Kidney (tissue), 14 donors: ENCODE results near the gene TSFM. TPM values are rescaled to one million over a fixed set of nuclear protein-coding genes. Genes with fewer than 3 reads are reported as not detected.

Experiments used
- DNase-seq, 5 donors: peaks; one replicate each; pipeline ENCODE4 v3.0.0-alpha.2; 2013 to 2020
- FAIRE-seq: peaks from 2 replicates; lab custom pipeline; 2012; peaks lifted over from hg19 to GRCh38; lab: Jason Lieb, UNC
- H3K27ac ChIP-seq, 2 donors: one replicate each; pipeline ENCODE4 v1.7.0; 2013; ENCODE audit warnings: low read depth in 2 of 2, low read length in 2 of 2, inconsistent platforms in 1 of 2
- H3K27me3 ChIP-seq: one replicate; pipeline ENCODE4 v1.7.1; 2013; ENCODE audit warnings: low read length, inconsistent platforms; ENCODE audit not compliant: control insufficient read depth, insufficient read depth
- H3K36me3 ChIP-seq, 3 donors: one replicate each; pipeline versions ENCODE4 v1.7.0 to v1.7.1; 2013; ENCODE audit warnings: low read length in 3 of 3, control low read depth in 1 of 3, inconsistent platforms in 1 of 3; ENCODE audit not compliant: insufficient read depth in 3 of 3, control insufficient read depth in 2 of 3
- H3K4me1 ChIP-seq, 3 donors: one replicate each; pipeline versions ENCODE4 v1.7.0 to v1.7.1; 2013; ENCODE audit warnings: low read length in 3 of 3, inconsistent platforms in 1 of 3, low read depth in 1 of 3; ENCODE audit not compliant: control insufficient read depth in 2 of 3, insufficient read depth in 2 of 3
- H3K4me3 ChIP-seq, 3 donors: one replicate each; pipeline versions ENCODE4 v1.7.0 to v1.8.1; 2013; ENCODE audit warnings: low read length in 3 of 3, control low read depth in 1 of 3, inconsistent platforms in 1 of 3
- H3K9ac ChIP-seq, 3 donors: one replicate each; pipeline versions ENCODE4 v1.7.0 to v1.7.1; 2013; ENCODE audit warnings: low read length in 3 of 3, control low read depth in 1 of 3, inconsistent platforms in 1 of 3
- H3K9me3 ChIP-seq, 3 donors: one replicate each; pipeline versions ENCODE4 v1.7.0 to v1.7.1; 2013; ENCODE audit warnings: low read length in 3 of 3, control low read depth in 1 of 3, inconsistent platforms in 1 of 3; ENCODE audit not compliant: control insufficient read depth in 2 of 3, insufficient read depth in 1 of 3
- CTCF ChIP-seq: IDR thresholded peaks from 3 replicates; pipeline ENCODE4 v1.5.1; 2012; ENCODE audit warnings: mild to moderate bottlenecking, moderate library complexity, borderline replicate concordance; ENCODE audit not compliant: insufficient read depth; ENCODE audit errors: extremely low read depth
- intact Hi-C: fragments of 100-400 bp; cut with DNase I; formaldehyde crosslinking; loops from one replicate; pipeline ENCODE4 v1.11.1; 2022
- microRNA-seq: library from miRNA; unstranded; fragments of <30 nt; microRNA quantifications from one replicate; pipeline ENCODE4 v1.2.0, GENCODE V29; 2020
- polyA plus RNA-seq: library from polyadenylated mRNA; stranded (reverse); fragments of 350-450 nt; fragmentation: Illumina TruSeq; extraction: RNeasy Lipid Tissue Mini Kit (QIAGEN cat#74804); gene quantifications from one replicate; pipeline ENCODE4 v1.2.3, GENCODE V29; 2014; ENCODE audit warnings: low read depth, low replicate concordance; ENCODE audit not compliant: insufficient read depth
- total RNA-seq: library from RNA; stranded (reverse); fragmentation: NEBNext Ultra II Directional; extraction: Animal tissue kit (Norgen Biotek cat#: 25700); gene quantifications from one replicate; pipeline ENCODE4 v1.2.1, GENCODE V29; 2021
- donor health status: control.
- donor health status: control.
- donor health status: control.
- donor health status: control.
- donor health status: control.
- donor health status: DM: yes; HTN: yes; CAD: no.
- donor health status: Normal renal cell carcinoma (clear cell type).

Gene TSFM
- total and polyA plus RNA-seq, 2 donors from 2014 or later = 32.8 to 84.6 TPM

- Histone ChIP-seq H3K4me3 (peak overlapping the region; percentile 72 to 92 (median 84)), H3K27me3 (no peaks in the 10 kb centered on the region), H3K9ac (peak overlapping the region; percentile 62 to 99 (median 88)), H3K9me3 (no peaks in the 10 kb centered on the region), H3K27ac (peak overlapping the region; percentile 99), H3K36me3 (no peaks in the 10 kb centered on the region), H3K4me1 (peaks cover 3 to 29% (median 28%) of the 10 kb centered on the region in 3 donors)
- TF ChIP-seq CTCF = no peak
- no peak for FAIRE-seq
- no peak for DNase-seq
- intact Hi-C loops = no loop called here
Observed at GRCh38 chr12:57846285-57846576, 63.6 kb downstream of the TSFM start.

GRCh38 chr12:57846577-57847319 is 64.2 kb downstream of the TSFM start, which contains the start of gene CTDSP2:
Gene CTDSP2, minus strand, starts transcription at chr12:57846729. Its CDS starts 294 bp downstream, at chr12:57846435.
- H3K9ac ChIP-seq = peak within 1 kb of the TSS; percentile 62 to 99 (median 88)
- peaks cover 3 to 23% (median 23%) of the 10 kb centered on the region in 3 donors for H3K4me1 ChIP-seq
- FAIRE-seq (no peak), DNase-seq (peak; percentile 99 to 100 (median 100))
- intact Hi-C loops = no loop called here
- no peaks in the 10 kb centered on the region for H3K27me3 ChIP-seq
- peak within 1 kb of the TSS; percentile 72 to 92 (median 84) for H3K4me3 ChIP-seq
- peak within 1 kb of the TSS; percentile 99 for H3K27ac ChIP-seq
- no peaks in the 10 kb centered on the region for H3K9me3 ChIP-seq
- H3K36me3 ChIP-seq = no peaks in the 10 kb centered on the region
- no peak for TF ChIP-seq CTCF

Small RNA genes lying within 50 kb of the gene (microRNA-seq; reads per million reads assigned to microRNA genes)
- 464 reads per million, percentile 74 among the genes with 10 or more reads in this experiment for gene MIR26A2
- not detected for gene MIR6759

Other genes starting within 250 kb of the TSFM start
- gene DCTN2, start 235.6 kb upstream of the TSFM start, total RNA-seq = 110 TPM
- gene DCTN2, start 235.6 kb upstream of the TSFM start, polyA plus RNA-seq = 133 TPM
- 1.3 TPM for gene KIF5A, start 232.7 kb upstream of the TSFM start, total RNA-seq
- 0.69 TPM for gene KIF5A, start 232.7 kb upstream of the TSFM start, polyA plus RNA-seq
- 52.4 TPM for gene PIP4K2C, start 191.6 kb upstream of the TSFM start, total RNA-seq
- gene PIP4K2C, start 191.6 kb upstream of the TSFM start, polyA plus RNA-seq = 43.2 TPM
- gene DTX3, start 178.0 kb upstream of the TSFM start, total RNA-seq = 34.5 TPM
- 41.2 TPM for gene DTX3, start 178.0 kb upstream of the TSFM start, polyA plus RNA-seq
- gene ARHGEF25, start 171.4 kb upstream of the TSFM start, total RNA-seq = 15.0 TPM
- gene ARHGEF25, start 171.4 kb upstream of the TSFM start, polyA plus RNA-seq = 10.9 TPM
- gene B4GALNT1, start 149.6 kb upstream of the TSFM start, total RNA-seq = 2.0 TPM
- 1.6 TPM for gene B4GALNT1, start 149.6 kb upstream of the TSFM start, polyA plus RNA-seq
- gene OS9, start 88.7 kb upstream of the TSFM start, total RNA-seq = 325 TPM
- gene OS9, start 88.7 kb upstream of the TSFM start, polyA plus RNA-seq = 256 TPM
- gene AGAP2, start 44.0 kb upstream of the TSFM start, total RNA-seq = 3.7 TPM
- 0.13 TPM for gene AGAP2, start 44.0 kb upstream of the TSFM start, polyA plus RNA-seq
- 53.3 TPM for gene TSPAN31, start 37.7 kb upstream of the TSFM start, total RNA-seq
- 60.1 TPM for gene TSPAN31, start 37.7 kb upstream of the TSFM start, polyA plus RNA-seq
- gene CDK4, start 30.5 kb upstream of the TSFM start, total RNA-seq = 69.1 TPM
- 118 TPM for gene CDK4, start 30.5 kb upstream of the TSFM start, polyA plus RNA-seq
- gene MARCHF9, start 27.7 kb upstream of the TSFM start, total RNA-seq = 22.9 TPM
- 38.4 TPM for gene MARCHF9, start 27.7 kb upstream of the TSFM start, polyA plus RNA-seq
- 3.5 TPM for gene CYP27B1, start 15.7 kb upstream of the TSFM start, total RNA-seq
- 33.4 TPM for gene CYP27B1, start 15.7 kb upstream of the TSFM start, polyA plus RNA-seq
- 23.4 TPM for gene METTL1, start 10.7 kb upstream of the TSFM start, total RNA-seq
- gene METTL1, start 10.7 kb upstream of the TSFM start, polyA plus RNA-seq = 69.4 TPM
- 10.4 TPM for gene EEF1AKMT3, start 10.2 kb upstream of the TSFM start, total RNA-seq
- gene EEF1AKMT3, start 10.2 kb upstream of the TSFM start, polyA plus RNA-seq = 15.3 TPM
- 7.7 TPM for gene AVIL, start 35.9 kb downstream of the TSFM start, total RNA-seq
- gene AVIL, start 35.9 kb downstream of the TSFM start, polyA plus RNA-seq = 4.1 TPM
- gene CTDSP2, start 63.9 kb downstream of the TSFM start, total RNA-seq = 198 TPM
- gene CTDSP2, start 63.9 kb downstream of the TSFM start, polyA plus RNA-seq = 46.0 TPM
- gene ATP23, start 158.8 kb downstream of the TSFM start, total RNA-seq = 3.7 TPM
- 13.1 TPM for gene ATP23, start 158.8 kb downstream of the TSFM start, polyA plus RNA-seq